ENCODE measurements around the gene ALG11.
"Not testable (repeated sequence)": the region's sequence is repeated elsewhere in the genome, so short reads cannot be mapped to it uniquely, and the experiment has no call there.

Gene ALG11

DNA sequence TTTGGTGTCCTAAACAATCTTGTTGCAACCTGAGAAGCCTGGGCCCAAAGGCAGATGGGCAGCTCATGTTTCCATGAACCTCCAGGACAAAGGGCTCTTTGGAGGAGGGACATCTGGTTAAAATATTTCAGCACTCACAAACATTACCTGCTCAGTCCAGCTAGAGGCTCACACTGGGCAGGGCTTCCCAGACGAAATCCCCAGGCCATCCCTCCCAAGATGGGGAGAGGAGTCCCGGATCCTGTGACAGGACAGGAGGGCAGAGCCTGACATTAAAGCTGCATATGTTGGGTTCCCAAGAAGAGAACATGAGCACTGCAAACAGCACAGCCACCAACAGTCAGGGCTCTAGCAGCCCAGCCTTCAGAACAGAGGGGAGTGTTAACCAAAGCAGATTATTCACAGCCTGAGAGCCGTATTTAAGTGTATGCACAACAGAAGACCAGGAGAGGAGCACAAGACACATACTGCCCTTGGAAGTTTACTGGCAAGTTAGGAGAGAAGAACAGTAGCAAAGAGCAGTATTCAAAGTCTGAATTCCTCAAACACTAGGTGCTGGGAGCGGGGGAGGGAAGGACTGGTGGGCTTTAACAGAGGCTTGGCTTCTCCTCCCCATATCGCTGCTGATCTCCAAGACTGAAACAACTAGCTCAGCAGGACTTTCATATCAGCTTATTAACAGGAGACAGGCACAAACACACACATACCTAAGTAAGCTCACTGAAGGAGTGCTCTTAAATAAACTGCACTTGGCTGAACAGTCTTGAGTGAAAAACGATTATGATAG, 13.3 kb upstream of the ALG11 start:
- no peak for DNase-seq

DNA sequence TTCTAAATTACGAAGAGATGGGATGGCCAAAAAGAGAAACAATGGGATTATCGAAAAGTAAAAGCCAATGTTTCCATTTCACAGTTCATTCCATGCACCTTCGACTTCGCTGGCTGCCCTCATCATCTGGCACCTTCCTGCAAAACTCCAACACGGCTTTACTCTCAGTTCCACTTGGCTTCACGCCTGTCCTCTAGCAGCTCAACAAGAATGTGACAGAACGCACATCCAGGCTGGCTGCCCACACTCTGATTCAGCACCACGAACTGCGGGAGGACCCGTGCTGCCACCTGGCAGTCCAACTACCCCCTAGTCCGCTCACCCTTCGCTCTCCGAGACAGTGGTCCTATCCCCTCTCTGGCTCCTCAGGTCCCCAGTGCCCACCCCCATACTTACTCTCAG, 12.7 kb upstream of the ALG11 start:
- no peak for DNase-seq

DNA sequence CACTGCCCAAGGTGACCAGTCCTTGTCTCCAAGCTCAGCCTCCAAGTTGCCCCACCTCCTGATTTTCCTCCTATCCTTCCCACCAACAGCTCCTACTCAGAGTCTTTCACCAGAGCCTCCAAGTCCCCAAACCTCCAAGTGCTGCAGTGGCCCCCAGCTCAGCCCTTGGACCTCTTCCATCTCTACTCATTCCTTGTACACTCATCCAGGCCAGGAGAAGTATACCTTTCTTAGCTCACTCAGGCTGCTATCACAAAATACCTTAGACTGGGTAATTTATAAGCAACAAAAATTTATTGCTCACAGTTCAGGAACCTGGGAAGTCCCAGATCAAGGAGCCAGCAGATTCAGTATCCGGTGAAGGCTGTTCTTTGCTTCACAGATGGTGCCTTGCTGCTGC, 12.3 kb upstream of the ALG11 start:
- no peak for DNase-seq

DNA sequence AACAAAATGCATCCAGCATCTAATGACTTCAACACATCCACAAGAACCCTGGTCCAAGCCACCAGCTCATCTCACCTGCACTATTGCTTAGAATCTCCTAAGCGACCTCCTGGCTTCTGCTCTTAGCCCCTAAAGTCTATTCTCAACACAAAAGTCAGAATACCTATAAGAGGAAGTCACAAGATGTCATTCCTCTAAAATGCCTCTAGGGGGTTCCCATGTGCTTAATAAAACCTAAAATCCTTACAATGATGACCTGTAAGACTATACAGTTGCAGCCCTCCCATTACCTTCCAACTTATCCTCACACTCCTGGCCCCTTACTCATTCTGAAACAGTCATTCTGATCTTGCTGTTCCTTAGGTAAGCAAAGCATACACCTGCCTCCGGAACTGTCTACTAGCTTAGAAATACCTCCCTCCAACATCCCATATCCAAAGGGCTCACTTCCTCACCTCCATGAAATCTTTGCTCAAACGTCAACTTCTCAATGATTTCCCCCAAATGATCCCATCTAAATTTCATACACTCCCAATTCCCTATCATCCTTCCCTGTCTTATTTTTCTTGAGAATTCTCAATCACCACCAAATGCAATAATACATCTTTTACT, 11.0 kb upstream of the ALG11 start:
- peak; percentile 78 to 79 for DNase-seq

DNA sequence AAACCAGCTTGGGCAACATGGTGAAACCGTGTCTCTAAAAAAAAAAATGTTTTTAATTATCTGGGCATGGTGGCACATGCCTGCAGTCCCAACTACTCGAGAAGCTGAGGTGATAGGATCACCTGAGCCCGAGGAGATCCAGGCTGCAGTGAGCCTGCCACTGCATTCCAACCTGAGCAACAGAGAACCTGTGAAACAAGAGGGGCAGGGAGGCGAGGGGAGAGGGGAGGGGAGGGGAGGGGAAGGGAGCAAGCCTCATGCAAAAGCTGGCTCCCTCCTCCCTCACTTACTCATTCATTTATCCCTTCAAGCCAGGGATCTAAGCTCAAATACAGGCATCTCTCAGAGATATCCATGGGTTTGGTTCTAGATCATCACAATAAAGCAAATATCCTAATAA, 9.8 kb upstream of the ALG11 start:
- no peak for DNase-seq

DNA sequence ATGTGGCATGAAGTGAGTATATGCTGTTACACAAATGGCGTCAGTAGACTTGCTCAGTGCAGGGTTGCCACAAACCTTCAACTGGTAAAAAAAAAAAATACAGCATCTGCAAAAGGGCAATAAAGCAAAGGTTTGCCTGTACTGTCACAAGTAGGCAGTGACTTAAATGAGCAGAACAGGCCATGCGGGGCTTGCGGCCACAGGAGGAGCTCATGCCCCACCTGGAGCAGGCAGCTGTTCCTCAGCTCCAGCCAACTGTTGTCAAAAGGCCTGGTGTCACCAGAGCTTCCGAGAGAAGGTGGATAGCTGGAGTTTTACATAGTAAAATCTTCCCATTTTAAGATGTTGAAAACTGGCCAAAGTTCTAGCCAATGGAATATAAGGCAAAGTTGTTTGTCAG, 8.7 kb upstream of the ALG11 start:
- no peak for DNase-seq

DNA sequence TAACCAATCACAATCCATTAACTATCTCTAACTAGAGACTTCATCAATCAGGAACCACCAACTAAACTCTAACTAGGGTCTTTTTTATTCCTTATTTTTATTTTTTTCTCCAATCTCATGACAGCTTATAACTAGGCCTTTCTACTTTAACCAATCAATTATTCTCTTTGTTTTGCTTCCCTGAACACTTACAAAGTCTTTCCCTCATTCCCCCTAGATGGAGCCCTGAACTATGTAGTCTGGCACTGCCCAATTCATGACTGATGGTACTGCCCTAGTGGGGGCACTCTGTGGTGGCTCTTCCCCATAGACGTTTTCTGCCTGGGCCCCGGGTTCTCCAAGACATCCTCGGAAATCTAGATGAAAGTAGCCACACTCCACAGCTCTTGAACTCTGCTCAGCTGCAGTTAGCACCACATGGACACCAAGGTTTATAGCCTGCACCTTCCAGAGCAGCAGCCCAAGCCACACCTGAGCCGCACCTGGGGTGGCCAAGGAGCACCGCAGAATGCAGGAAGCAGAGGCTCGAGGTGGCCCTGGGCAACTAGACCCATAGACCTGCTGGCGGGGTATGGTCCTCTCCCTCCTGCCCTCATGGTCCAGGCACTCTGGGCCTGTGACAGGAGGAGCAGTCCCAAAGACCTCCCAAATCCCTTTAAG, 7.6 kb upstream of the ALG11 start:
- DNase-seq = no peak

DNA sequence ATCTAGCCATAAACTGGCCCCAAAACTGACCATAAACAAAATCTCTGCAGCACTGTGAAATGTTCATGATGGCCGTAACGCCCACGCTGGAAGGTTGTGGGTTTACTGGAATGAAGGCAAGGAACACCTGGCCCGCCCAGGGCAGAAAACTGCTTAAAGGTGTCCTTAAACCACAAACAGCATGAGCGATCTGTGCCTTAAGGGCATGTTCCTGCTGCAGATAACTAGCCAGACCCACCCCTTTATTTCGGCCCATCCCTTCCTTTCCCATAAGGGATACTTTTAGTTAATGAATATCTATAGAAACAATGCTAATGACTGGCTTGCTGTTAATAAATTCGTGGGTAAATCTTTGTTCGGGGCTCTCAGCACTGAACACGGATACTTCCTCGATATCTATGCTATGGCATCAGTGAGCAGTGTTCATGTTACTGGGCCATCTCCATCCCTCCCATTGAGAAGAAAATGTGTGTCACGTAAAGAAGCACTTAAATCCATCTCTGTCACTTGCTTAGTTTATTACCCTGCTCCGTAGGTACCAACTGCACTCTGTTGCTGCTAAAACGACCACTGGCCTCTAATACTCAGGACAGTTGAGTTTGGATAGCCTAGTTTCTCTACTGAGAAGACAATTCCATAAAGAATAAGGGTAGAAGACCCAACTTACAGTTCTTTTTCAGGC, 6.2 kb upstream of the ALG11 start:
- DNase-seq = no peak

DNA sequence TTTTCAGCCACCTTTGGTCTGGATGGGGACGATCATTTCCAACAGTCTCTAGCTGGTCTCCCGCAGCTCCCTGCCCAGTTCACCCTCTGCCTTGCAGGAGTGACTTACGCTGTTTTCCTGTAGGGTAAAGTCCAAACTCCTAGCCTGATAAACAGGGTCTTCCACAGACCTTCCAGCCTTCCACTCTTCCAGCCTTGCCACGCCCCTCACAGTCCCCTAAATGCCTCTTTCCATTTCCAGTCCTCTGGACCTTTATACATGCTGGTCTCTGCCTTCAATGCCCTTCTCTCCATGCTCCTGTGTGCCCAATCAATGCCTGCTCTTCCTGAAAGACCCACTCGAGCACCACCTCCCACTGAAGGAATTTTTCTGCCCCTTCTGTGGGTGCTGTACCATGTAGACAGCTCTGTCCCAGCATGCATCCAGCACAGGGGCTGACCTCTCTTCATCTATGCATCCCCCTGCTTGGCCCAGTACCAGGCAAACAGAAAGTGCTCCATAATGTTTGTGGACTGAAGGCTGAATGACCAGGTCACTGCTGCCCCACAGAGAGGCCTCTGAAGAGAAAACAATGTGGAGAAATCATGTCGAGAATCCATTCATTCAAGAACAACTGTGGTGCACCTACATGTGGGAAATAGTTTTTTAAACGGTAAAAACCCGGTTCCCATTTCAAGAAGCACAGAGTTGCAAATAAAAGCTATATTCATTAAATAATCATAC, 5.5 kb upstream of the ALG11 start:
- no peak for DNase-seq

DNA sequence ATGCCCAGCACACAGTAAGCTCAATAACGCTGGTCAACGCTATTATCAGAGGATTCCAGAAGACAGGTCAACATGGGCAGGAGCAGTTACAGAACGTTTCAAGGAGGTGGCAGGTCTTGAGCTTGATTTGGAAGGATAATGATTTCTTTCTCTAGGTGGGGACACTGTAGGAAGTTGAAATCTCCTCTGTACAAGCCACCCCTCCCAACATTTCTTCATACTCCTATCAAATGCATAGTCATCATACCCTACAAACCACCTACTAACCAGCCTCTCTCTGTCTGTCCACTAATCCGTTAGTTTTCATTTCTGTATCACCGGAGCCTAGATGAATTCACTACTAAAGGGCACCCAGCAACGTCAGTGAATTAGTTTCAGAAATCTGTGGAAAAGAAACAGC, 2.3 kb upstream of the ALG11 start:
- no peak for DNase-seq

DNA sequence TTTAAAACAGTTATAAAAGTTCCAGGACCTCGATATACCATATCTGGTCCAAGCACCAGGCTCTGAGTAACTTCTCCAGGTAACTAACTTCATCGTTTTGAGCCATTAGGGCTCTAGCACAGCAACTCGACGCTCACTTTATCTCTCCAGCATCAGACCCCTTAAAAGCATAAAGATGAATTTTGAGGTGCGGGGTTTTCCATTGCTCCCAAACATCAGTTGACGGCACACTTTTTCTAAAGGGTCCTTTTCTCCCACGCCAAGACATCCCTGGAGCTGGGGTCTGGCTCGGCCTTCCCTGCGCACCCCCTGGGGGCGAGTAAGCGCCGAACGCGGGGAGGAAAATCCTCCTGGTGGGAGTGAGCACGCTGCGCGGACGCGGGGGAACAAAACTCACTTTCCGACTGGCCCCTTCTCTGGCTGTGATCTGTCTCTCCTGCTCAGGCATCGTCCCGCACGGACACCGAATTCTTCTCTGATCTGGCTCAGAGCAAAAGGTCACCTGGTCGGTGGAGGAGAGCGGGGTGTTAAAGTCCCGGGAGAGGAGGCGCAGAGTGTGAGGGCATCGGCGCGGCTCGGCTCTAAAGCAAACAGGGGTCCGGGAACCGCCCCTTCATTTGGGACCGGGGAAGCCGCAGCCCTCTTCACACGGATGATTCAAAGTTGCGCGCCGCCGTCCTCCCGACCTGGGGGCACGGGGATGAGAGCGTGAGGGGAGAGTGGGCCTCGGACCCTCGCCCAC, 1.1 kb upstream of the ALG11 start, which contains the start of gene ATP7B:
ATP7B (minus strand) TSS at position 561 of the 742 bp plus-strand sequence; CDS start at position 448, 113 bp downstream.
- no peak for DNase-seq

DNA sequence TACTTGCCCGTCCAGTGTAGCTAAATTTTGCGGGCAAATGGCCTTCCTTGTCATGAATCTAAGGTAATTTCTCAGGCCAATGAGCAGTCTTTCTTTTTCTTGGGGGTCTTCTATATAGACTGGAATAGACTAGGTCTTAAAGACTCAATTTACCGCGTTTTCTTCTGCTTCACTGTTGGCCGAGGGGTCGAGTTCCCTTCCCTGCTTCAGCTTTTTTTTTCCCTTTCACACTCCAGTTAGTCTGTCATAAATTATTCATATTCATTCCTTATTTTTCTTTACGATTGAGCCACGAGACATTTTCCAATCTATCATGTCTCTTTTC, 276 bp downstream of the ALG11 start:
- DNase-seq = no peak

DNA sequence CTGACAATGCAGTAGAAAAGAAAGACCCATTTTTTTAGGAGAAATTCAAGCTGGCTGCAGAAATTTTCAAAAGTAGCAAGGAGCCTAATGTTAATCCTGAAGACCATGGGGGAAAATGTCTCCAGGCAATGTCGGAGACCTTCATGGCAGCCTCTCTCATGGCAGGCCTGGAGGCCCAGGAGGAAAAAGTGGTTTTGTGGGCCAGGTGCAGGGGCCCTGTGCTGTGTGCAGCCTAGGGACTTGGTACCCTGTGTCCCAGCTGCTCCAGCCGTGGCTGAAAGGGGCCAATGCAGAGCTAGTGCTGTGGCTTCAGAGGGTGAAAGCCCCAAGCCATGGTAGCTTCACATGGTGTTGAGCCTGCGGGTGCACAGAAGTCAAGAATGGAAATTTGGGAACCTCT, 4.1 kb downstream of the ALG11 start:
- no peak for DNase-seq

DNA sequence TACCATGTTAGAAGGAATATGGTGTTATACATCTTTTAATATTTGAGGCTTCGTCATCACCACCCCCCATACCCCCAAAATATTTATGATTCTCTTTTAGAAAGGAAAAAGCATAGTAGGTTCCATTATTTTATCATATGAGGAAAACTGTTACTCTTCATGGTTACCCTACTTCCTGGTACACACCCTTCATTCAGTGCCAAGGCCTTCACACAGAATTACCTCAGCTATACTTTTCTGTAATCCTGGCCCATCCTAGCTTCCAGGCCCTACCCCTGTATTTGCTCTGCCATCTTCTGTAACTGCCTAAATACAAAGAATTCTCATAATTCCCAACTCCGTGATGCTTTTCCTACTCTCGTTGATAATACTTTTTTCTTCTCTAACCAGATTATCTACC, 8.0 kb downstream of the ALG11 start:
- no peak for DNase-seq

DNA sequence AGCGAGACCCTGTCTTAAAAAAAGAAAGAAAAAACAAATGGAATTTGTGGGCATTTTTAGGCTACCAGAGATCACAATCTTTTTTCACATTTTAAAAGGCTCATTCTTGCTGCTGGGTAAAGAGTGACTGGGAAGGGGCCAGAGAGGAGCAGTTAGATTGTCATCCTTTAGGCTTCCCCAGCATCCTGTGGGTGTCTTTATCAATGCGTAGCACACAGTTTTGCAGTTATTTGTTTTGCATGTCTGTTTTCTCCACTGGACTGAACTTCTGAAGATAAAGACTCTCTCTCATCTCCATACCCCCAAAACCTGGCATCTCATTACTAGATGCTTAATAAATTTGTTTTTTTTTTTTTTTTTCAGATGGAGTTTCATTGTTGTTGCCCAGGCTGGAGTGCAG, 10.2 kb downstream of the ALG11 start:
- DNase-seq = no peak

DNA sequence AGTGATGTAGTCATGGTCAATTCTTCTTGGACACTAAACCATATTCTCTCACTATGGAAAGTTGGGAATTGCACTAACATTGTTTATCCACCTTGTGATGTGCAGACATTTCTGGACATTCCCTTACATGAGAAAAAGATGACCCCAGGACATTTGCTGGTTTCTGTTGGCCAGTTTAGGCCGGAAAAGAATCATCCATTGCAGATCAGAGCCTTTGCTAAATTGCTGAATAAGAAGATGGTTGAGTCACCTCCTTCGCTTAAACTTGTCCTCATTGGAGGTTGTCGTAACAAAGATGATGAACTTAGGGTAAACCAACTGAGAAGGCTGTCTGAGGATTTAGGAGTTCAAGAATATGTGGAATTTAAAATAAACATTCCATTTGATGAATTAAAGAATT, 12.3 kb downstream of the ALG11 start, which contains the start of gene UTP14C:
UTP14C (plus strand) TSS at position 211 of the 400 bp plus-strand sequence. CDS start 4,114 bp downstream, outside the sequence.
- DNase-seq = no peak

DNA sequence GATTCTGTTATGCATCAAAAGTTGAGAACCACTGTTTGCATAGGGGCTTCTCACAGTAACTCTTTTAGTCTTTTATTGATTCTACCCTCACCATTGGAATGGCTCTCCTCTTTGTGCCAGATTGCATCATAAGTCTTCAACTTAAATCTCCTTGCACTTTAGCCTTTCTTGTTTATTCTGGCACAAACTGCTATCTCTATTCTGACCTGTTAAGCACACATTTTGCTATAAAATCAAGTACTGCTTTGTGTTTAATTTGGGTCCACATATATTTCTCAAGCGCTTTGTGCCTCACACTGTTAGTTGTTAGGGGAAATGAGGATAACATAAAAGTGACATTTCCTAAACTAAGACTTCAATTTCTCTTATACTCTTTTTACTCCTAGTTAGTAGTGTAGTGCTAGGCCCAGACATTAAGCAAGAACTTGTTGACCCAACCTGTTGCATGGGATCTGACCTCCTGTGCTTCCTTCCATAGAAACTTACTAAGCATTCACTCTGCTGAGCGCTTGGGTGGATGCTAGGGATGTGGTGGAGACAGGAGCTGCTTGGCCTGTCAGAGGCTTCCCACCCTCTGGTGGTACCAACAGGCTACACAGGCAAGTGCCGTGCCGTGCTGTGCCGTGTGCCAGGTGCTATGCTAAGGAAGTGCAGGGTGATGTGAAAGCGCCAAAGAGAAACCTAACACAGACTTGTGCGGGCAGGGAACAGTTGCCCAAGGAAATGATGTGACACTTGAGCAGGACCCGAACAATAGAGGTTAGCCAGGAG, 13.5 kb downstream of the ALG11 start:
- DNase-seq = no peak

DNA sequence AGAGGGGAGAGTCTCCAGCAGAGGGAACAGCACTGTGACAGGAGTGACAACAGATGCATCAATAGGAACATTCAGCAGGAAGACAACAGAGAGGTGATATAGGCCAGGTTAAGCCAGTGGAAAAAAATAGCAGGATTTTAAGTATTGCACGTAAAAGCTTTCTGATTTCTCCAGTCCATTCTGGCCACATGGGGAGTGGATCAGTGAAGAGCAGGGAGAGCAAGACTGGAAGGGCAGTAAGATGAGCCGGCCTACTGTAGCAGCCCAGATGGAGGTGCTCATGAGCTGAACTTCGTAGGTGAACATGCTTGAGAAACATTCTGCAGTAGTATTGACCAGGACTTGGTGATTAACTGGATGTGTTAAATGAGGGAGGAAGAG, 14.0 kb downstream of the ALG11 start:
- no peak for DNase-seq

DNA sequence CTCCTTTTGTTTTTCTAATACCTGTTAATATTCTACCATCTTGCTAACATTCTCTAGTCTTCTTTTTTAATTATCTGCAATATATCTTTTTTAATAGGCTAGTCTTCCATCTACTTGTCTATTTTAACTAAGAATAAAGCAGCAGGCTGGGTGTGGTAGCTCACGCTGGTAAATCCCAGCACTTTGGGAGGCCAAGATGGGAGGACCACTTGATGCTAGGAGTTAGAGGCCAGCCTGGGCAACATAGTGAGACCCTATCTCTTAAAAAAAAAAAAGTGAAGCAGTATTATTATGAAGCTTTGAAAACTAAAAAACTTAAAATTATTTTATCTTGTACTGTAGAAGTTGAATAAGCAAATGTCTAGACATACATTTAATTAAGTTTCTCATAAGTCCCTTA, 15.6 kb downstream of the ALG11 start:
- no peak for DNase-seq

DNA sequence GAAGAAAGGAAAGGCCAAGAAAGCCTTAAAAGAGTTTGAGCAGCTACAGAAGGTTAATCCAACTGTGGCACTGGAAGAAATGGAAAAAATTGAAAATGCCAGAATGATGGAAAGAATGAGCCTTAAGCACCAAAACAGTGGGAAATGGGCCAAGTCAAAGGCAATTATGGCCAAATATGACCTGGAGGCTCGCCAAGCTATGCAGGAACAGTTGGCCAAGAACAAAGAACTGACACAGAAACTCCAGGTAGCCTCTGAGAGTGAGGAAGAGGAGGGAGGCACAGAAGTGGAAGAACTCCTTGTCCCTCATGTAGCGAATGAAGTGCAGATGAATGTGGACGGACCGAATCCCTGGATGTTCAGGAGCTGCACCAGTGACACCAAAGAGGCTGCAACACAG, 17.4 kb downstream of the ALG11 start:
- DNase-seq = no peak

DNA sequence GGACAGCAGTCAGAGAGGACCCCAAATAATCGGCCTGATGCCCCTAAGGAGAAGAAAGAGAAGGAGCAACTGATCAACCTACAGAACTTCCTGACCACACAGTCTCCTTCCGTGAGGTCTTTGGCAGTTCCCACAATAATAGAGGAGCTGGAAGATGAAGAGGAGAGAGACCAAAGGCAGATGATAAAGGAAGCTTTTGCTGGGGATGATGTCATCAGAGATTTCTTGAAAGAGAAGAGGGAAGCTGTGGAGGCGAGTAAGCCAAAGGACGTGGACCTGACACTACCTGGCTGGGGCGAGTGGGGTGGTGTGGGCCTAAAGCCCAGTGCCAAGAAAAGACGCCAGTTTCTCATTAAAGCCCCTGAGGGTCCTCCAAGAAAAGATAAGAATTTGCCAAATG, 18.2 kb downstream of the ALG11 start:
- not testable (repeated sequence) for DNase-seq

Data from AML-193 (cell line).